ENCODE measurements around the gene TET1. TPM values are rescaled to one million over a fixed set of nuclear protein-coding genes. Genes with fewer than 3 reads are reported as not detected.

The TET1 gene
- total RNA-seq, 1 experiment from 2014 or later: 3.0 TPM

DNA sequence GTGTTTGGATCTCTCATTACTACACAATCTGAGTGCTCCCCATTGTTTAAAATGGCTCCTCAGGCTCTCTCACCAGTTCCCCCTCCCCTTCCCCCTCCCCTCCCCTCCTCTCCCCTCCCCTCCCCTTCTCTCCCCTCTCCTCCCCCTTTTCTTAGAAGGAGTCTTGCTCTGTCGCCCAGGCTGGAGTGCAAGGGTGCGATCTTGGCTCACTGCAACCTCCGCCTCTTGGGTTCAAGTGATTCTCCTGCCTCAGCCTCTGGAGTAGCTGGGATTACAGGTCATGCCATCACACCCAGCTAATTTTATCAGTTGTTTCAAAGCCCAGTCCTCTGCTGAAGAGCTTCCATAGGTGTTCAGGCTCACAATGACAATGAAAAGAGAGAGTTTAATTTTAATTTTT lies 157.3 kb downstream of the TET1 start:
- no peaks in the 10 kb centered on the region for H3K27me3 ChIP-seq (ENCODE audit: low read length)
- intact Hi-C loops (cut with micrococcal nuclease): no loop called here
- H3K27ac ChIP-seq (ENCODE audit: low read length): no peak overlapping the region
- H3K9me2 ChIP-seq (replicated peaks; ENCODE audit: low read length): no peaks in the 10 kb centered on the region
- 0 out of 2 replicates have a peak, but pooled peaks cover 4% of the 10 kb centered on the region for H3K4me1 ChIP-seq (ENCODE audit: insufficient read depth, low read length)
- TF ChIP-seq EZH2 (IDR thresholded peaks at IDR 0.05; ENCODE audit: low read length, unreplicated experiment) (no peak), EZH2phosphoT487 (IDR thresholded peaks at IDR 0.05; ENCODE audit: borderline replicate concordance, low read length) (no peak)
- TF ChIP-seq, protein P1, sequence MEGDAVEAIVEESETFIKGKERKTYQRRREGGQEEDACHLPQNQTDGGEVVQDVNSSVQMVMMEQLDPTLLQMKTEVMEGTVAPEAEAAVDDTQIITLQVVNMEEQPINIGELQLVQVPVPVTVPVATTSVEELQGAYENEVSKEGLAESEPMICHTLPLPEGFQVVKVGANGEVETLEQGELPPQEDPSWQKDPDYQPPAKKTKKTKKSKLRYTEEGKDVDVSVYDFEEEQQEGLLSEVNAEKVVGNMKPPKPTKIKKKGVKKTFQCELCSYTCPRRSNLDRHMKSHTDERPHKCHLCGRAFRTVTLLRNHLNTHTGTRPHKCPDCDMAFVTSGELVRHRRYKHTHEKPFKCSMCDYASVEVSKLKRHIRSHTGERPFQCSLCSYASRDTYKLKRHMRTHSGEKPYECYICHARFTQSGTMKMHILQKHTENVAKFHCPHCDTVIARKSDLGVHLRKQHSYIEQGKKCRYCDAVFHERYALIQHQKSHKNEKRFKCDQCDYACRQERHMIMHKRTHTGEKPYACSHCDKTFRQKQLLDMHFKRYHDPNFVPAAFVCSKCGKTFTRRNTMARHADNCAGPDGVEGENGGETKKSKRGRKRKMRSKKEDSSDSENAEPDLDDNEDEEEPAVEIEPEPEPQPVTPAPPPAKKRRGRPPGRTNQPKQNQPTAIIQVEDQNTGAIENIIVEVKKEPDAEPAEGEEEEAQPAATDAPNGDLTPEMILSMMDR (conservative IDR thresholded peaks at IDR 0.05; ENCODE audit: low read depth, low read length): no peak
- peaks cover 14% of the 10 kb centered on the region for H3K79me2 ChIP-seq (ENCODE audit: low read length)
- POLR2A ChIA-PET (ENCODE audit: unreplicated experiment): no interaction called here
- H3F3A ChIP-seq (ENCODE audit: low read length, unreplicated experiment): no peaks in the 10 kb centered on the region
- H4K20me1 ChIP-seq (ENCODE audit: low read length): no peaks in the 10 kb centered on the region
- BruUV-seq (replicated peaks): no TSS peak
- no peaks in the 10 kb centered on the region for H3K9me3 ChIP-seq (ENCODE audit: low read length)
- CTCF ChIA-PET: no interaction called here
- no peak overlapping the region for H3K4me2 ChIP-seq (ENCODE audit: low read length)
- ATAC-seq (no peak), DNase-seq (no peak)
- H3K9ac ChIP-seq (ENCODE audit: low read length): no peak overlapping the region
- no peak overlapping the region for H3K4me3 ChIP-seq (ENCODE audit: low read length)
- H2AFZ ChIP-seq (ENCODE audit: low read length): no peak overlapping the region
- H3K36me3 ChIP-seq (ENCODE audit: low read depth, low read length): no peaks in the 10 kb centered on the region

DNA sequence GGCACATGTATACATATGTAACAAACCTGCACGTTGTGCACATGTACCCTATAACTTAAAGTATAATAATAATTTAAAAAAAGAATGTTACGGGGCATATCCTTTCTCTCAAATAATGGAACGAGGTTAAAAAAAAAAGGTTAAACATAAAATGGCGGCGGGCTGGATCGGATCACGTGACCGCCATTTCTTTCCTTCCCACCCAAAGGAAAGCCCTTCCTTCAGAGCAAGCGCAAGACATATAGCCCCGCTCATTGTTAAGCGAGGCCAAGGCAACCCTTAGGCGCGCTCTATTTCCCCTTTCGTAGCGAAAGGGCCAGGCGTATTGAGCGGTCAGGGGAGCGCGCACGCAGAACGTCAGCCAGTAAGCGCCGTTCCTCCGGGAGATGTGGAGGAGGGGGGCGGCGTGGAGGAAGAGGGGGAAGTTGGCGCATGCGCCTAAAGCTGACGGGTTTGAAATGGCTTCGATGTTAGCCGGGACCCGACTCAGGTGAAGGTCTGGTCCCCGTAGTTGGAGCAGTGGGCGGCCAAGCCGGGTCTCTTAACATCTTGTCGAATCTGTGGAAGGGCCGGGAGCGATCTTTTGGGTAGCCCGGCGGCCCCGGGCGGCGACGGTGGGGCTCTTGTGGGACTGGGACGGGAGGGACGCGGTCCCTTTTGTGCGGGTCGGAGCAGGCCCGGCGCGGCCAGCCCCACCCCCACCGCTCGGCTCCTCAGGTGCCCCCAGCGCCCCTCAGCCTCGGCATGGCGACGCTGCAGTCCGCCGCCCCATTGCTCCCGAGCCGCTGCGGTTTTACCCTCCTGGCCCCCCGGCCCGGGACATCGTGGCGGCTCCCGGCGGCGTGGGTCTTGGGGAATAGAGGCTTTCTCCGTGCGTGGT lies 160.9 kb downstream of the TET1 start, which contains the start of gene CCAR1:
TSS of gene CCAR1 (plus strand) at position 447 of the 880 bp plus-strand sequence. CDS start 1,266 bp downstream, outside the sequence.
- no peaks in the 10 kb centered on the region for H4K20me1 ChIP-seq (ENCODE audit: low read length)
- H3K4me1 ChIP-seq (ENCODE audit: insufficient read depth, low read length): 0 out of 2 replicates have a peak, but pooled peaks cover 5% of the 10 kb centered on the region
- peak within 1 kb of the TSS; percentile 86 for H3K4me3 ChIP-seq (ENCODE audit: low read length)
- H3F3A ChIP-seq (ENCODE audit: low read length, unreplicated experiment): no peaks in the 10 kb centered on the region
- DNase-seq: peak; percentile 99
- intact Hi-C loops (cut with micrococcal nuclease): loop anchor here (2.0 to 10.0 kb wide), 5 partner anchors 54 to 386 kb away; partner anchors contain the start of genes DNA2, HNRNPH3 and PBLD
- peaks cover 17% of the 10 kb centered on the region; the same call in 1 of the 2 replicates for H3K36me3 ChIP-seq (ENCODE audit: low read depth, low read length)
- ATAC-seq: peak; percentile 99
- no peaks in the 10 kb centered on the region for H3K9me2 ChIP-seq (replicated peaks; ENCODE audit: low read length)
- no peaks in the 10 kb centered on the region for H3K27me3 ChIP-seq (ENCODE audit: low read length)
- peak within 1 kb of the TSS; percentile 92 for H2AFZ ChIP-seq (ENCODE audit: low read length)
- ChIA-PET POLR2A (ENCODE audit: unreplicated experiment) (interaction anchor here (0.7 kb wide), 1 partner anchor 100 kb away, joined by 3 read pairs; no protein-coding TSS in a partner anchor), CTCF (interaction anchor here (1.0 kb wide), 1 partner anchor 170 kb away, joined by 3 read pairs; no protein-coding TSS in a partner anchor)
- TF ChIP-seq, protein P1 (conservative IDR thresholded peaks at IDR 0.05; ENCODE audit: low read depth, low read length): no peak
- no peak for TF ChIP-seq EZH2 (IDR thresholded peaks at IDR 0.05; ENCODE audit: low read length, unreplicated experiment)
- no peak for TF ChIP-seq EZH2phosphoT487 (IDR thresholded peaks at IDR 0.05; ENCODE audit: borderline replicate concordance, low read length)
- H3K4me2 ChIP-seq (ENCODE audit: low read length): peak within 1 kb of the TSS; percentile 97
- peaks cover 46% of the 10 kb centered on the region for H3K79me2 ChIP-seq (ENCODE audit: low read length)
- H3K9me3 ChIP-seq (ENCODE audit: low read length): no peaks in the 10 kb centered on the region
- H3K27ac ChIP-seq (ENCODE audit: low read length): peak within 1 kb of the TSS; percentile 65
- H3K9ac ChIP-seq (ENCODE audit: low read length): peak within 1 kb of the TSS; percentile 98
- TSS peak; percentile 69 for BruUV-seq (replicated peaks)
